Sigmoid colon (tissue), 7 donors: ENCODE results near the gene RIN2. TPM values are rescaled to one million over a fixed set of nuclear protein-coding genes. Genes with fewer than 3 reads are reported as not detected.

Source experiments
- DNase-seq: peaks from one replicate; pipeline ENCODE4 v3.0.0-alpha.2; 2019
- H3K27ac ChIP-seq, 4 donors: fragments of 200-600 bp; sonication (generic); one replicate each; pipeline ENCODE4 v1.5.1; 2016 to 2019; ENCODE audit warnings: mild to moderate bottlenecking in 1 of 4
- H3K27me3 ChIP-seq, 3 donors: fragments of 200-600 bp; sonication (generic); one replicate each; pipeline ENCODE4 v1.5.1; 2019; ENCODE audit warnings: mild to moderate bottlenecking in 1 of 3
- H3K36me3 ChIP-seq, 4 donors: fragments of 200-600 bp; sonication (generic); one replicate each; pipeline ENCODE4 v1.5.1; 2016 to 2019
- H3K4me1 ChIP-seq, 4 donors: fragments of 200-600 bp; sonication (generic); one replicate each; pipeline ENCODE4 v1.5.1; 2017 to 2019
- H3K4me3 ChIP-seq, 4 donors: fragments of 200-600 bp; sonication (generic); one replicate each; pipeline ENCODE4 v1.5.1; 2017 to 2019; ENCODE audit warnings: mild to moderate bottlenecking in 2 of 4, moderate library complexity in 1 of 4
- H3K9me3 ChIP-seq, 4 donors: fragments of 200-600 bp in 3 of 4; sonication (generic) in 3 of 4; one replicate each; pipeline versions ENCODE4 v1.5.1 to v1.6.1; 2013 to 2019
- EP300 ChIP-seq, 4 donors: sonication (generic); formaldehyde crosslinking; IDR thresholded peaks; one replicate each; pipeline ENCODE4 v1.6.1; 2017; ENCODE audit warnings: antibody characterized with exemption in 4 of 4
- POLR2A ChIP-seq, 2 donors: fragments of 450-650 bp; IDR thresholded peaks; one replicate each; pipeline ENCODE4 v1.6.1; 2016; ENCODE audit warnings: antibody characterized with exemption in 2 of 2, mild to moderate bottlenecking in 2 of 2, moderate library complexity in 2 of 2
- POLR2AphosphoS5 ChIP-seq, 4 donors: sonication (generic); formaldehyde crosslinking; IDR thresholded peaks; one replicate each; pipeline ENCODE4 v1.6.1; 2017; ENCODE audit warnings: antibody characterized with exemption in 4 of 4
- WGBS, 2 donors: extraction: QIAGEN DNeasy Blood & Tissue Kit; methylation state at CpG; one replicate each; pipeline ENCODE4 v1.1.7; 2013; 5-methylcytosine and 5-hydroxymethylcytosine counted together
- intact Hi-C: fragments of 100-400 bp; cut with DNase I; formaldehyde crosslinking; loops from one replicate; pipeline ENCODE4 v1.15.1; 2023
- polyA plus RNA-seq, 3 donors: library from polyadenylated mRNA; stranded (reverse); fragments of 200-250 nt; gene quantifications; one replicate each; pipeline ENCODE4 v1.2.3, GENCODE V29; 2013
- total RNA-seq, 4 donors: library from RNA; depleted of rRNA; stranded (reverse); fragments of >200 nt; gene quantifications; one replicate each; pipeline ENCODE4 v1.1.0, GENCODE V29; 2016
- TF ChIP-seq, protein P1 (sequence below), 4 experiments: fragments of 450-650 bp in 3 of 4; fragments of 200-600 bp in 1 of 4; IDR thresholded peaks; one replicate each; pipeline ENCODE4 v1.5.1; 2016 to 2019; ENCODE audit warnings: antibody characterized with exemption in 4 of 4, mild to moderate bottlenecking in 3 of 4, moderate library complexity in 2 of 4
- donor health status: healthy with polysubstance abuse.
- donor health status: Bipolar disorder and iron deficiency.
- donor health status: healthy.

RIN2 gene, protein sequence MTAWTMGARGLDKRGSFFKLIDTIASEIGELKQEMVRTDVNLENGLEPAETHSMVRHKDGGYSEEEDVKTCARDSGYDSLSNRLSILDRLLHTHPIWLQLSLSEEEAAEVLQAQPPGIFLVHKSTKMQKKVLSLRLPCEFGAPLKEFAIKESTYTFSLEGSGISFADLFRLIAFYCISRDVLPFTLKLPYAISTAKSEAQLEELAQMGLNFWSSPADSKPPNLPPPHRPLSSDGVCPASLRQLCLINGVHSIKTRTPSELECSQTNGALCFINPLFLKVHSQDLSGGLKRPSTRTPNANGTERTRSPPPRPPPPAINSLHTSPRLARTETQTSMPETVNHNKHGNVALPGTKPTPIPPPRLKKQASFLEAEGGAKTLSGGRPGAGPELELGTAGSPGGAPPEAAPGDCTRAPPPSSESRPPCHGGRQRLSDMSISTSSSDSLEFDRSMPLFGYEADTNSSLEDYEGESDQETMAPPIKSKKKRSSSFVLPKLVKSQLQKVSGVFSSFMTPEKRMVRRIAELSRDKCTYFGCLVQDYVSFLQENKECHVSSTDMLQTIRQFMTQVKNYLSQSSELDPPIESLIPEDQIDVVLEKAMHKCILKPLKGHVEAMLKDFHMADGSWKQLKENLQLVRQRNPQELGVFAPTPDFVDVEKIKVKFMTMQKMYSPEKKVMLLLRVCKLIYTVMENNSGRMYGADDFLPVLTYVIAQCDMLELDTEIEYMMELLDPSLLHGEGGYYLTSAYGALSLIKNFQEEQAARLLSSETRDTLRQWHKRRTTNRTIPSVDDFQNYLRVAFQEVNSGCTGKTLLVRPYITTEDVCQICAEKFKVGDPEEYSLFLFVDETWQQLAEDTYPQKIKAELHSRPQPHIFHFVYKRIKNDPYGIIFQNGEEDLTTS
- 10 to 100 TPM; 54.2 to 73.7 (median 57.8) TPM for total RNA-seq
- polyA plus RNA-seq: 10 to 100 TPM; 13.4 to 21.0 (median 16.7) TPM

DNA sequence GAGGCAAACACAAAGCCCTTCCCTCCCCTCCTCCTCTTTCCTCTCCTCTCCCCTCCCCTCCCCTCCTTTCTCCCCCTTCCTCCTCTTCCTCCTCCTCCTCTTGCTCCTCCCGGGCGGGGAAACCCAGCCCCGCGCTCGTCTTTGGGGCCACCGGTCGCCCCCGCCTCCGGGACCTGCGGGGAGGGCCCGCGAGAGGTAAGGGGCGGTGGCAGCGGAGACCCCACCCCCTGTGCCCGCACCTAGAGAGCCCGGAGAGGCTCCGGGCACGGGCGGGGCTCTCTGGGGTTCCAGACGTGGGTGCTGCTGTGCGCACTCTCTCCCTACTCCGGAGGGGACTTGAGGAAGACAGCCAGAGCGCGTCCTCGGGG, at the start of gene RIN2:
Gene RIN2 (plus strand): TSS at position 126 of the 368 bp plus-strand sequence. CDS start 131,344 bp downstream, outside the sequence.
- H3K4me3 ChIP-seq: peak within 1 kb of the TSS; percentile 71 to 94 (median 84)
- H3K27ac ChIP-seq: peak within 1 kb of the TSS; percentile 92 to 96 (median 94)
- no peaks in the 10 kb centered on the region for H3K9me3 ChIP-seq
- intact Hi-C loops: loop anchor here (2.0 to 5.0 kb wide), 2 partner anchors 65 to 219 kb away; no protein-coding TSS in a partner anchor
- no peaks in the 10 kb centered on the region for H3K36me3 ChIP-seq
- WGBS, 2 donors: 1% methylated on average over 25 of the region's 25 CpGs
- H3K27me3 ChIP-seq: no peaks in the 10 kb centered on the region
- H3K4me1 ChIP-seq: peaks cover 0 to 33% (median 29%) of the 10 kb centered on the region in 4 donors
- TF ChIP-seq, protein P1, sequence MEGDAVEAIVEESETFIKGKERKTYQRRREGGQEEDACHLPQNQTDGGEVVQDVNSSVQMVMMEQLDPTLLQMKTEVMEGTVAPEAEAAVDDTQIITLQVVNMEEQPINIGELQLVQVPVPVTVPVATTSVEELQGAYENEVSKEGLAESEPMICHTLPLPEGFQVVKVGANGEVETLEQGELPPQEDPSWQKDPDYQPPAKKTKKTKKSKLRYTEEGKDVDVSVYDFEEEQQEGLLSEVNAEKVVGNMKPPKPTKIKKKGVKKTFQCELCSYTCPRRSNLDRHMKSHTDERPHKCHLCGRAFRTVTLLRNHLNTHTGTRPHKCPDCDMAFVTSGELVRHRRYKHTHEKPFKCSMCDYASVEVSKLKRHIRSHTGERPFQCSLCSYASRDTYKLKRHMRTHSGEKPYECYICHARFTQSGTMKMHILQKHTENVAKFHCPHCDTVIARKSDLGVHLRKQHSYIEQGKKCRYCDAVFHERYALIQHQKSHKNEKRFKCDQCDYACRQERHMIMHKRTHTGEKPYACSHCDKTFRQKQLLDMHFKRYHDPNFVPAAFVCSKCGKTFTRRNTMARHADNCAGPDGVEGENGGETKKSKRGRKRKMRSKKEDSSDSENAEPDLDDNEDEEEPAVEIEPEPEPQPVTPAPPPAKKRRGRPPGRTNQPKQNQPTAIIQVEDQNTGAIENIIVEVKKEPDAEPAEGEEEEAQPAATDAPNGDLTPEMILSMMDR (IDR thresholded peaks at IDR 0.05): no peak
- TF ChIP-seq POLR2AphosphoS5 (IDR thresholded peaks at IDR 0.05) (no peak), POLR2A (IDR thresholded peaks at IDR 0.05) (peak in 1 of 2 donors; percentile 34)
- DNase-seq: peak; percentile 74

DNA sequence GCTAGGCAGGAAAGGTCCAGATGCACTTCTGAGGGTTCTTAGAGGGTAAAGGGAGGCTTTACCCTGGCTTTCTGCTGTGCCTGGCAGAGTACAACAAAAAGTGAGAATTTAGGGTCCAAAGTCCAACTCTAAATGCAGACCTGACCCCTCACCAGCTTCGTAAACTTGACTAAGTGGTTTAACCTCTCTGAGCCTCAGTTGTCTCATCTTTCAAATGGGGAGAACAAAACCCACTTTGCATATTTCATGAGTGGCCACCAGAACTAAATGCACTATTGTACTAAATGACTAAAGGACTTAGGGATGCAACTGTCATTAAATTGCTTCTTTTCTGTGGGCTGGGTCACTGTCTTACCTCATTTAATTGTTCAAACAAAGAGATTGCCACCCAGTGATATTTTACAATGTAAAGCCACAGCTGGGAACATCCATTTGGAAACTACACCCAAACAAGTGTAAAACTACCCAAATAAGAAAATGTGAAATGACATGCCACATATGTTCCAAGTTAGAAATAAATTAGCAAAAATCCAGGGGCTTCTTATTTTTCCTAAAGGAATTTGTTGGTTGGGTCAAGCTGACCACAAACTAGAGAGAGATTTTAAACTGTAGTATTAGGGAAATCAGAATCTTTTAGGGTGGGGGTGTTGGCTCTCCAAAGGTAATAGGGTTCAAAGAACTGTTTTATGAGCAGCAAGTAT, 48.3 kb upstream of the RIN2 start:
- 31 to 64% methylated on average over 1 of the region's 1 CpG for WGBS, 2 donors
- H3K4me3 ChIP-seq: no peak overlapping the region
- intact Hi-C loops: no loop called here
- no peaks in the 10 kb centered on the region for H3K9me3 ChIP-seq
- no peak overlapping the region for H3K27ac ChIP-seq
- no peaks in the 10 kb centered on the region for H3K27me3 ChIP-seq
- DNase-seq: no peak
- H3K36me3 ChIP-seq: no peaks in the 10 kb centered on the region
- TF ChIP-seq POLR2AphosphoS5 (IDR thresholded peaks at IDR 0.05) (no peak), EP300 (IDR thresholded peaks at IDR 0.05) (no peak), POLR2A (IDR thresholded peaks at IDR 0.05) (no peak)
- TF ChIP-seq, protein P1 (IDR thresholded peaks at IDR 0.05): no peak
- H3K4me1 ChIP-seq: peaks cover 0 to 18% (median 12%) of the 10 kb centered on the region in 4 donors

DNA sequence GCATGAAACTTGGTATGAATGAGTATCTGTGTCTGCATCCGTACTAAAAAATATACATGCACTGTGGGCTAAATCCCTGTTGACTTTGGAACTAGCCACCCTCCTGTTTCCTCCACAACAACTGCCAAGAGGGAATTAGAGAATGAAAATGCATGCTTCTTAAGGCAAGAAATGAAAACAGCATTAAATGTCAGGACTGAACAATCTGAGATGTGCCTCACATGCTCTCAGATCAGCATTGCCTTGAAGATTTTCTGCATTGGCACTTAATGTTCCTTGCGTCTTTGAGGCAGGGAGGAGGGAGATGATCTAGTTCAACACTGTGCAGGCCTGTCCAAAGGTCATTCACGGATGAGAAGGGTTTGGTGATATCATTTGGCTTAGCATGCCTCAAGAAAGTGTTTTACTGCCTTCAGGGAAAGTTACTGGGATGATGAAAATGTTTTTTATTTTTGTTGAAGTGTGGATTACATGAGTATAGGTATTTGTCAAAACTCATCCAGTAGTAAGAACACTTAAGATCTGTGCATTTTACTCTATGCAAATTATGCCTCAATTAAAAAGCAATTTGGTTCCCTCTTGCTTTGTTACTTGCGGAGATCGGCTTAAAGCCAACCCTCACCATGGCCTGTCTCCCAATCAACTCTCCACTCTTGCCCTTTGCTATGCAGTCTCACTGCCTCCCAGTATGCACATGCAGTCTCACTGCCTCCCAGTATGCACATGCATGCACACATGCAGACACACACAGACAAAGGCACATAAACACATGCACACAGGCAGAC, 47.5 kb upstream of the RIN2 start:
- TF ChIP-seq EP300 (IDR thresholded peaks at IDR 0.05) (no peak), POLR2A (IDR thresholded peaks at IDR 0.05) (no peak), POLR2AphosphoS5 (IDR thresholded peaks at IDR 0.05) (no peak)
- TF ChIP-seq, protein P1 (IDR thresholded peaks at IDR 0.05): no peak
- no peaks in the 10 kb centered on the region for H3K36me3 ChIP-seq
- H3K9me3 ChIP-seq: no peaks in the 10 kb centered on the region
- H3K27ac ChIP-seq: no peak overlapping the region
- intact Hi-C loops: no loop called here
- no peak overlapping the region for H3K4me3 ChIP-seq
- peaks cover 0 to 18% (median 12%) of the 10 kb centered on the region in 4 donors for H3K4me1 ChIP-seq
- no peak for DNase-seq
- 35 to 65% methylated on average over 5 of the region's 5 CpGs for WGBS, 2 donors
- no peaks in the 10 kb centered on the region for H3K27me3 ChIP-seq

DNA sequence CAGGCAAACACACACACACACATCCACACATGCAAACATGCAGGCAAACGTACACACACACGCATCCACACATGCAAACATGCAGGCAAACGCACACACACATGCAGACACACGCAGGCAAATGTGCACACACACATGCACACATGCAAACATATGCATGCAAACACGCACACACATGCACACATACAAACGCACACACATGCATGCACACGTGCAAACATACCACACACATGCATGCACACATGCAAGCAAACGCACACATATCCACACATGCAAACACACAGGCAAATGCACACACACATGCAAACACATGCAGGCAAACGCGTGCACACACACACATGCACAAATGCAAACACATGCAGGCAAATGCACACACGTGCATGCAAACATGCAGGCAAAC, 46.9 kb upstream of the RIN2 start:
- TF ChIP-seq POLR2A (IDR thresholded peaks at IDR 0.05) (no peak), EP300 (IDR thresholded peaks at IDR 0.05) (no peak), POLR2AphosphoS5 (IDR thresholded peaks at IDR 0.05) (no peak)
- TF ChIP-seq, protein P1 (IDR thresholded peaks at IDR 0.05): no peak
- intact Hi-C loops: no loop called here
- H3K4me1 ChIP-seq: peaks cover 0 to 18% (median 12%) of the 10 kb centered on the region in 4 donors
- H3K36me3 ChIP-seq: no peaks in the 10 kb centered on the region
- H3K27ac ChIP-seq: no peak overlapping the region
- no peaks in the 10 kb centered on the region for H3K9me3 ChIP-seq
- WGBS, 2 donors: 75 to 86% methylated on average over 11 of the region's 11 CpGs
- H3K27me3 ChIP-seq: no peaks in the 10 kb centered on the region
- H3K4me3 ChIP-seq: no peak overlapping the region
- DNase-seq: no peak
